ENCODE measurements around the gene RBBP7. TPM values are rescaled to one million over a fixed set of nuclear protein-coding genes. Genes with fewer than 3 reads are reported as not detected.

RBBP7 gene
- total and polyA plus RNA-seq, 2 of the 8 experiments (the other 6 are each of a cell fraction or from before 2014, with no cell fraction given): 107 to 138 TPM

DNA sequence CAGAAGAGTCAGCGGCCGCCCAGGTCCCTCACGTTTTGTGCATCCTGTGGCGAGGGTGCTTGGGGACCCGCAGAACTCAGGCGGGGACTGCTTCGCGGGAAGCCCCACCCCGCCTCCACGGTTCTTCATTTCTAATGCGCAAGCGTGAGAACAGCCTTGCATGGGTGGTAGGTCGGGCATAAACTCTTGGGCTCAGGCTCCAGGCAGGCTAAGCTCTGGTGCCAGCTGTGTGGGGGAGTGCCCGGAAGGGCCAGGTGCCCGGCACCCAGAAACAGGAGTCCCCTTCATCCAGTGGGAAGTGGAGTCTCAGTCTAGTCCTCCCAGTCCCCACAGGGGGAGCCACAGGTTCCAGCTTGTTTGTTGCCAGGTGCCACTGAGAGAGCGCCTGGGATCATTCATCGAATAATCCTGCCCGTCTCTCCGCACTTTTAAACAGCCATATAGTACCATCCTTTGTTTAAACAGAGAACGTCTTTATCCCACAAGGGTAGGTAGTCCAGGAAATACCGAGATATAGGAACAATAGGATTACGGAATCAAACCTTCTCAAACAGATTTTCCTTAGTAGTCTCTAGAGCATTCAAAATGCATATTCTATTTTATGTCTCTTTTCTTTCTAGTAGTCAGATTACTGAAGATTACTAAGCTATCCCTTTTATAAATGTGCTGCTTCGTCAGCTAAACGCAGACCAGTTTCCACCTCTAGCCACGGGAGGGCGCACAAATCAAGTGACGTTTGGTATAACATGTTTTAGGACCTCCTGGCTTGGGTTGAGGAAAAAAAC lies 12.7 kb upstream of the RBBP7 start (continued):
- TF ChIP-seq, protein P1, sequence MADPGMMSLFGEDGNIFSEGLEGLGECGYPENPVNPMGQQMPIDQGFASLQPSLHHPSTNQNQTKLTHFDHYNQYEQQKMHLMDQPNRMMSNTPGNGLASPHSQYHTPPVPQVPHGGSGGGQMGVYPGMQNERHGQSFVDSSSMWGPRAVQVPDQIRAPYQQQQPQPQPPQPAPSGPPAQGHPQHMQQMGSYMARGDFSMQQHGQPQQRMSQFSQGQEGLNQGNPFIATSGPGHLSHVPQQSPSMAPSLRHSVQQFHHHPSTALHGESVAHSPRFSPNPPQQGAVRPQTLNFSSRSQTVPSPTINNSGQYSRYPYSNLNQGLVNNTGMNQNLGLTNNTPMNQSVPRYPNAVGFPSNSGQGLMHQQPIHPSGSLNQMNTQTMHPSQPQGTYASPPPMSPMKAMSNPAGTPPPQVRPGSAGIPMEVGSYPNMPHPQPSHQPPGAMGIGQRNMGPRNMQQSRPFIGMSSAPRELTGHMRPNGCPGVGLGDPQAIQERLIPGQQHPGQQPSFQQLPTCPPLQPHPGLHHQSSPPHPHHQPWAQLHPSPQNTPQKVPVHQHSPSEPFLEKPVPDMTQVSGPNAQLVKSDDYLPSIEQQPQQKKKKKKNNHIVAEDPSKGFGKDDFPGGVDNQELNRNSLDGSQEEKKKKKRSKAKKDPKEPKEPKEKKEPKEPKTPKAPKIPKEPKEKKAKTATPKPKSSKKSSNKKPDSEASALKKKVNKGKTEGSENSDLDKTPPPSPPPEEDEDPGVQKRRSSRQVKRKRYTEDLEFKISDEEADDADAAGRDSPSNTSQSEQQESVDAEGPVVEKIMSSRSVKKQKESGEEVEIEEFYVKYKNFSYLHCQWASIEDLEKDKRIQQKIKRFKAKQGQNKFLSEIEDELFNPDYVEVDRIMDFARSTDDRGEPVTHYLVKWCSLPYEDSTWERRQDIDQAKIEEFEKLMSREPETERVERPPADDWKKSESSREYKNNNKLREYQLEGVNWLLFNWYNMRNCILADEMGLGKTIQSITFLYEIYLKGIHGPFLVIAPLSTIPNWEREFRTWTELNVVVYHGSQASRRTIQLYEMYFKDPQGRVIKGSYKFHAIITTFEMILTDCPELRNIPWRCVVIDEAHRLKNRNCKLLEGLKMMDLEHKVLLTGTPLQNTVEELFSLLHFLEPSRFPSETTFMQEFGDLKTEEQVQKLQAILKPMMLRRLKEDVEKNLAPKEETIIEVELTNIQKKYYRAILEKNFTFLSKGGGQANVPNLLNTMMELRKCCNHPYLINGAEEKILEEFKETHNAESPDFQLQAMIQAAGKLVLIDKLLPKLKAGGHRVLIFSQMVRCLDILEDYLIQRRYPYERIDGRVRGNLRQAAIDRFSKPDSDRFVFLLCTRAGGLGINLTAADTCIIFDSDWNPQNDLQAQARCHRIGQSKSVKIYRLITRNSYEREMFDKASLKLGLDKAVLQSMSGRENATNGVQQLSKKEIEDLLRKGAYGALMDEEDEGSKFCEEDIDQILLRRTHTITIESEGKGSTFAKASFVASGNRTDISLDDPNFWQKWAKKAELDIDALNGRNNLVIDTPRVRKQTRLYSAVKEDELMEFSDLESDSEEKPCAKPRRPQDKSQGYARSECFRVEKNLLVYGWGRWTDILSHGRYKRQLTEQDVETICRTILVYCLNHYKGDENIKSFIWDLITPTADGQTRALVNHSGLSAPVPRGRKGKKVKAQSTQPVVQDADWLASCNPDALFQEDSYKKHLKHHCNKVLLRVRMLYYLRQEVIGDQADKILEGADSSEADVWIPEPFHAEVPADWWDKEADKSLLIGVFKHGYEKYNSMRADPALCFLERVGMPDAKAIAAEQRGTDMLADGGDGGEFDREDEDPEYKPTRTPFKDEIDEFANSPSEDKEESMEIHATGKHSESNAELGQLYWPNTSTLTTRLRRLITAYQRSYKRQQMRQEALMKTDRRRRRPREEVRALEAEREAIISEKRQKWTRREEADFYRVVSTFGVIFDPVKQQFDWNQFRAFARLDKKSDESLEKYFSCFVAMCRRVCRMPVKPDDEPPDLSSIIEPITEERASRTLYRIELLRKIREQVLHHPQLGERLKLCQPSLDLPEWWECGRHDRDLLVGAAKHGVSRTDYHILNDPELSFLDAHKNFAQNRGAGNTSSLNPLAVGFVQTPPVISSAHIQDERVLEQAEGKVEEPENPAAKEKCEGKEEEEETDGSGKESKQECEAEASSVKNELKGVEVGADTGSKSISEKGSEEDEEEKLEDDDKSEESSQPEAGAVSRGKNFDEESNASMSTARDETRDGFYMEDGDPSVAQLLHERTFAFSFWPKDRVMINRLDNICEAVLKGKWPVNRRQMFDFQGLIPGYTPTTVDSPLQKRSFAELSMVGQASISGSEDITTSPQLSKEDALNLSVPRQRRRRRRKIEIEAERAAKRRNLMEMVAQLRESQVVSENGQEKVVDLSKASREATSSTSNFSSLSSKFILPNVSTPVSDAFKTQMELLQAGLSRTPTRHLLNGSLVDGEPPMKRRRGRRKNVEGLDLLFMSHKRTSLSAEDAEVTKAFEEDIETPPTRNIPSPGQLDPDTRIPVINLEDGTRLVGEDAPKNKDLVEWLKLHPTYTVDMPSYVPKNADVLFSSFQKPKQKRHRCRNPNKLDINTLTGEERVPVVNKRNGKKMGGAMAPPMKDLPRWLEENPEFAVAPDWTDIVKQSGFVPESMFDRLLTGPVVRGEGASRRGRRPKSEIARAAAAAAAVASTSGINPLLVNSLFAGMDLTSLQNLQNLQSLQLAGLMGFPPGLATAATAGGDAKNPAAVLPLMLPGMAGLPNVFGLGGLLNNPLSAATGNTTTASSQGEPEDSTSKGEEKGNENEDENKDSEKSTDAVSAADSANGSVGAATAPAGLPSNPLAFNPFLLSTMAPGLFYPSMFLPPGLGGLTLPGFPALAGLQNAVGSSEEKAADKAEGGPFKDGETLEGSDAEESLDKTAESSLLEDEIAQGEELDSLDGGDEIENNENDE (IDR thresholded peaks at IDR 0.05; ENCODE audit: insufficient replicate concordance, low read length): no peak
- TF ChIP-seq RAD21 (IDR thresholded peaks at IDR 0.05 in 1 of 2, conservative IDR thresholded peaks at IDR 0.05 in 1 of 2; ENCODE audit: low read depth in 2 of 2, low read length in 2 of 2) (peak; percentile 57 to 67), CREB1 (IDR thresholded peaks at IDR 0.05) (peak; percentile 72; the same call in 1 of the 2 replicates), RNF2 (IDR thresholded peaks at IDR 0.05; ENCODE audit: borderline replicate concordance, low read depth, low read length, missing control alignments, poor library complexity, severe bottlenecking) (no peak), TAF1 (IDR thresholded peaks at IDR 0.05; ENCODE audit: low read depth, low read length) (0 out of 2 replicates have a peak, but pooled peaks have one; percentile 26), SP4 (IDR thresholded peaks at IDR 0.05; ENCODE audit: low read length) (no peak)
- TF ChIP-seq, protein P2, sequence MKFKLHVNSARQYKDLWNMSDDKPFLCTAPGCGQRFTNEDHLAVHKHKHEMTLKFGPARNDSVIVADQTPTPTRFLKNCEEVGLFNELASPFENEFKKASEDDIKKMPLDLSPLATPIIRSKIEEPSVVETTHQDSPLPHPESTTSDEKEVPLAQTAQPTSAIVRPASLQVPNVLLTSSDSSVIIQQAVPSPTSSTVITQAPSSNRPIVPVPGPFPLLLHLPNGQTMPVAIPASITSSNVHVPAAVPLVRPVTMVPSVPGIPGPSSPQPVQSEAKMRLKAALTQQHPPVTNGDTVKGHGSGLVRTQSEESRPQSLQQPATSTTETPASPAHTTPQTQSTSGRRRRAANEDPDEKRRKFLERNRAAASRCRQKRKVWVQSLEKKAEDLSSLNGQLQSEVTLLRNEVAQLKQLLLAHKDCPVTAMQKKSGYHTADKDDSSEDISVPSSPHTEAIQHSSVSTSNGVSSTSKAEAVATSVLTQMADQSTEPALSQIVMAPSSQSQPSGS (IDR thresholded peaks at IDR 0.05; ENCODE audit: low read length): 0 out of 2 replicates have a peak, but pooled peaks have one; percentile 33

Data from H1 (cell line).